Right lobe of liver (tissue), 6 donors: ENCODE data around the gene FHIP2A. TPM values are rescaled to one million over a fixed set of nuclear protein-coding genes. Genes with fewer than 3 reads are reported as not detected.

Source experiments
- ATAC-seq, 4 donors: fragments of 200-7000 bp; cut with Tn5 transposase; one replicate each; pipeline ENCODE4 v1.9.1; 2020; ENCODE audit warnings: mild to moderate bottlenecking in 4 of 4, moderate library complexity in 4 of 4
- DNase-seq, 3 donors: peaks; one replicate each; pipeline ENCODE4 v3.0.0-alpha.2; 2020
- H3K27ac ChIP-seq, 3 donors: fragments of 200-600 bp; one replicate each; pipeline ENCODE4 v1.8.0; 2022
- H3K27me3 ChIP-seq, 2 donors: fragments of 200-600 bp; one replicate each; pipeline ENCODE4 v1.8.0; 2022
- H3K36me3 ChIP-seq, 4 donors: fragments of 200-600 bp; sonication (generic) in 1 of 4; one replicate each; pipeline versions ENCODE4 v1.5.1 to v1.8.0; 2017 to 2022; ENCODE audit warnings: control low read depth in 1 of 4
- H3K4me1 ChIP-seq, 4 donors: fragments of 200-600 bp; sonication (generic) in 1 of 4; one replicate each; pipeline versions ENCODE4 v1.5.1 to v1.8.0; 2017 to 2022; ENCODE audit warnings: control low read depth in 1 of 4
- H3K4me3 ChIP-seq, 3 donors: fragments of 200-600 bp; one replicate each; pipeline ENCODE4 v1.8.0; 2022
- H3K9me3 ChIP-seq, 4 donors: fragments of 200-600 bp; sonication (generic) in 1 of 4; one replicate each; pipeline versions ENCODE4 v1.5.1 to v1.8.0; 2017 to 2022; ENCODE audit warnings: control low read depth in 1 of 4
- CTCF ChIP-seq, 4 donors: fragments of 200-600 bp in 3 of 4; fragments of 450-650 bp in 1 of 4; IDR thresholded peaks; one replicate each; pipeline versions ENCODE4 v1.5.1 to v1.8.0; 2016 to 2022; ENCODE audit warnings: antibody characterized with exemption in 4 of 4, mild to moderate bottlenecking in 2 of 4
- POLR2A ChIP-seq: fragments of 450-650 bp; IDR thresholded peaks from one replicate; pipeline ENCODE4 v1.6.1; 2017; ENCODE audit warnings: antibody characterized with exemption, mild to moderate bottlenecking
- WGBS: methylation state at CpG from one replicate; pipeline ENCODE4 v1.1.6; 2018; ENCODE audit warnings: low coverage, low lambda C conversion rate; ENCODE audit not compliant: insufficient coverage; ENCODE audit errors: missing lambda C conversion rate; 5-methylcytosine and 5-hydroxymethylcytosine counted together
- intact Hi-C, 2 donors: fragments of 100-400 bp; cut with DNase I; formaldehyde crosslinking; loops; one replicate each; pipeline versions ENCODE4 v1.11.2 to v1.14.1; 2022
- total RNA-seq, 6 experiments: library from RNA; depleted of rRNA in 2 of 6; stranded (reverse); fragments of >200 nt in 2 of 6; fragmentation: NEBNext Ultra II Directional in 3 of 6; extraction: Animal tissue kit (Norgen Biotek cat#: 25700) in 3 of 6; gene quantifications; one replicate each; pipeline versions ENCODE4 v1.1.0 to v1.2.4, GENCODE V29; 2016 to 2023
- donor health status: DM: no; HTN: yes; CAD: no.
- donor health status: DM: no; HTN: no; CAD: no.
- donor health status: DM: no; HTN: no; CAD: no.
- donor health status: DM: no; HTN: yes; CAD: no.
- donor health status: DM: no; HTN: yes; CAD: no.

Gene FHIP2A
- total RNA-seq, 6 experiments from 2014 or later: 17.4 to 22.8 (median 21.7) TPM

- H3K4me3 ChIP-seq: no peak overlapping the region
- TF ChIP-seq CTCF (IDR thresholded peaks at IDR 0.05) (no peak), POLR2A (no peak)
- ATAC-seq (no peak), DNase-seq (no peak)
- H3K27ac ChIP-seq: no peak overlapping the region
- H3K36me3 ChIP-seq: no peaks in the 10 kb centered on the region
- no peaks in the 10 kb centered on the region for H3K4me1 ChIP-seq
- intact Hi-C loops: no loop called here
- H3K9me3 ChIP-seq: no peaks in the 10 kb centered on the region
- no peaks in the 10 kb centered on the region for H3K27me3 ChIP-seq
- 82% methylated on average over 1 of the region's 1 CpG for WGBS
Measured at GRCh38 chr10:114800361-114800760, 21.2 kb upstream of the FHIP2A start.

- H3K36me3 ChIP-seq: no peaks in the 10 kb centered on the region
- H3K4me3 ChIP-seq: no peak overlapping the region
- H3K4me1 ChIP-seq: no peaks in the 10 kb centered on the region
- WGBS: 45% methylated on average over 5 of the region's 5 CpGs
- intact Hi-C loops: no loop called here
- TF ChIP-seq CTCF (IDR thresholded peaks at IDR 0.05) (no peak), POLR2A (no peak)
- no peak overlapping the region for H3K27ac ChIP-seq
- ATAC-seq: no peak
- no peaks in the 10 kb centered on the region for H3K27me3 ChIP-seq
- DNase-seq: no peak
- H3K9me3 ChIP-seq: no peaks in the 10 kb centered on the region
Measured at GRCh38 chr10:114801411-114801813, 20.2 kb upstream of the FHIP2A start.

- ATAC-seq (no peak), DNase-seq (no peak)
- intact Hi-C loops: no loop called here
- Histone ChIP-seq H3K27me3 (no peaks in the 10 kb centered on the region), H3K36me3 (no peaks in the 10 kb centered on the region), H3K27ac (no peak overlapping the region), H3K4me1 (no peaks in the 10 kb centered on the region), H3K4me3 (no peak overlapping the region), H3K9me3 (no peaks in the 10 kb centered on the region)
- TF ChIP-seq CTCF (IDR thresholded peaks at IDR 0.05) (no peak), POLR2A (no peak)
- WGBS: 79% methylated on average over 3 of the region's 3 CpGs
Measured at GRCh38 chr10:114802177-114802576, 19.4 kb upstream of the FHIP2A start.

- ATAC-seq: no peak
- H3K4me1 ChIP-seq: no peaks in the 10 kb centered on the region
Measured at GRCh38 chr10:114806562-114807391, 14.8 kb upstream of the FHIP2A start.

More at GRCh38 chr10:114806562-114807391, 14.8 kb upstream of the FHIP2A start:
- WGBS: 83% methylated on average over 3 of the region's 3 CpGs
- H3K27me3 ChIP-seq: no peaks in the 10 kb centered on the region
- intact Hi-C loops: no loop called here
- TF ChIP-seq POLR2A (no peak), CTCF (IDR thresholded peaks at IDR 0.05) (no peak)
- H3K36me3 ChIP-seq: no peaks in the 10 kb centered on the region
- no peak overlapping the region for H3K27ac ChIP-seq
- no peak for DNase-seq
- H3K4me3 ChIP-seq: no peak overlapping the region
- H3K9me3 ChIP-seq: no peaks in the 10 kb centered on the region
